Astrocyte of the spinal cord (primary cell): Measurements from ENCODE around the gene PRR14.
"Not testable (repeated sequence)": the region's sequence is repeated elsewhere in the genome, so short reads cannot be mapped to it uniquely, and the experiment has no call there.

Experiments used
- DNase-seq: peaks from one replicate; pipeline ENCODE4 v3.0.0; 2011; ENCODE audit warnings: low read depth, low spot score
- H3K4me3 ChIP-seq: 2 replicates; pipeline ENCODE4 v1.5.1; 2011; ENCODE audit warnings: low read depth, mild to moderate bottlenecking, low read length, moderate library complexity
- CTCF ChIP-seq: IDR thresholded peaks from 2 replicates; pipeline ENCODE4 v1.5.1; 2012; ENCODE audit warnings: low read depth, mild to moderate bottlenecking, low read length, inconsistent platforms
- in situ Hi-C: cut with HindIII; loops from 2 replicates; pipeline ENCODE4 v1.10.0; 2017; ENCODE audit warnings: low sequenced_read_pairs

The PRR14 gene

GRCh38 chr16:30691907-30692306, 41.1 kb downstream of the PRR14 start:
- no peak for TF ChIP-seq CTCF
- DNase-seq: no peak
- no peak overlapping the region for H3K4me3 ChIP-seq
- in situ Hi-C loops: no loop called here

GRCh38 chr16:30692396-30693064, 41.8 kb downstream of the PRR14 start:
- in situ Hi-C loops: no loop called here
- no peak for TF ChIP-seq CTCF
- H3K4me3 ChIP-seq: no peak overlapping the region
- no peak for DNase-seq

GRCh38 chr16:30694926-30695693, 44.4 kb downstream of the PRR14 start:
- no peak for DNase-seq
- in situ Hi-C loops: no loop called here

GRCh38 chr16:30696646-30697045, 45.9 kb downstream of the PRR14 start:
- in situ Hi-C loops, DNase-seq, H3K4me3 ChIP-seq: not testable (repeated sequence)

More at GRCh38 chr16:30694926-30695693, 44.4 kb downstream of the PRR14 start:
- H3K4me3 ChIP-seq: no peak overlapping the region
- TF ChIP-seq CTCF: no peak

GRCh38 chr16:30697264-30698138, 46.7 kb downstream of the PRR14 start:
- peak overlapping the region; percentile 96 for H3K4me3 ChIP-seq
- in situ Hi-C loops: no loop called here
- TF ChIP-seq CTCF: no peak
- no peak for DNase-seq

- peak; percentile 97 for DNase-seq
- no peak for TF ChIP-seq CTCF
- H3K4me3 ChIP-seq: peak overlapping the region; percentile 96
- in situ Hi-C loops: no loop called here
Measured at GRCh38 chr16:30698139-30698815, 47.5 kb downstream of the PRR14 start.
